A673 (cell line): ENCODE data around the gene AIFM2.

Experiments used
- EZH2 ChIP-seq: fragments of 200-600 bp; sonication (generic); IDR thresholded peaks from 2 replicates; pipeline ENCODE4 v1.6.1; 2017; ENCODE audit warnings: borderline replicate concordance, low read depth, mild to moderate bottlenecking, mixed read lengths, antibody characterized with exemption, low read length; ENCODE audit not compliant: poor library complexity, severe bottlenecking
- TF ChIP-seq, protein P1 (sequence below): fragments of 300-800, 200-600 bp; sonication (generic); conservative IDR thresholded peaks from 2 replicates; pipeline ENCODE4 v1.5.1; 2017; ENCODE audit warnings: low read depth, mild to moderate bottlenecking, antibody characterized with exemption, low read length, moderate library complexity, mixed read lengths

DNA sequence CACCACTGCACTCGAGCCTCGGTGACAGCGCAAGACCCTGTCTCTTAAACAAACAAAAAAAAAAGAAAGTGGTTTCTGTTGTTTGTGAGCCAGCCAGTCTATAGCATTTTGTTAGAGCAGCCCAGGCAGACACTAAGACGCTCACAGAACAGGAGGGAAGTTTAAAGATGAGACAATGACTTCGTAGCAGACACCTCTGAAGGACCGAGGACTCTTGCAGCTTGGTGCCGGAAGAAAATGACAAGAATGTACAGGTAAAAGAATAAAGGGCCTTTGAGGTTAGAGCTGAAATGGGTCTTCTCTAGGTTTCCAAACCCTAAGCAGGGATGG lies 40.3 kb downstream of the AIFM2 start:
- TF ChIP-seq, protein P1, sequence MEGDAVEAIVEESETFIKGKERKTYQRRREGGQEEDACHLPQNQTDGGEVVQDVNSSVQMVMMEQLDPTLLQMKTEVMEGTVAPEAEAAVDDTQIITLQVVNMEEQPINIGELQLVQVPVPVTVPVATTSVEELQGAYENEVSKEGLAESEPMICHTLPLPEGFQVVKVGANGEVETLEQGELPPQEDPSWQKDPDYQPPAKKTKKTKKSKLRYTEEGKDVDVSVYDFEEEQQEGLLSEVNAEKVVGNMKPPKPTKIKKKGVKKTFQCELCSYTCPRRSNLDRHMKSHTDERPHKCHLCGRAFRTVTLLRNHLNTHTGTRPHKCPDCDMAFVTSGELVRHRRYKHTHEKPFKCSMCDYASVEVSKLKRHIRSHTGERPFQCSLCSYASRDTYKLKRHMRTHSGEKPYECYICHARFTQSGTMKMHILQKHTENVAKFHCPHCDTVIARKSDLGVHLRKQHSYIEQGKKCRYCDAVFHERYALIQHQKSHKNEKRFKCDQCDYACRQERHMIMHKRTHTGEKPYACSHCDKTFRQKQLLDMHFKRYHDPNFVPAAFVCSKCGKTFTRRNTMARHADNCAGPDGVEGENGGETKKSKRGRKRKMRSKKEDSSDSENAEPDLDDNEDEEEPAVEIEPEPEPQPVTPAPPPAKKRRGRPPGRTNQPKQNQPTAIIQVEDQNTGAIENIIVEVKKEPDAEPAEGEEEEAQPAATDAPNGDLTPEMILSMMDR, result no peak
- no peak for TF ChIP-seq EZH2
